Spleen (tissue), 11 donors: ENCODE results near the gene COL11A2. TPM values are rescaled to one million over a fixed set of nuclear protein-coding genes. Genes with fewer than 3 reads are reported as not detected.
"Not testable (repeated sequence)": the region's sequence is repeated elsewhere in the genome, so short reads cannot be mapped to it uniquely, and the experiment has no call there.

ENCODE experiments used
- DNase-seq: peaks from one replicate; pipeline ENCODE4 v3.0.0-alpha.2; 2020
- H3K27ac ChIP-seq, 8 donors: fragments of 200-600 bp; sonication (generic) in 7 of 8; 1 replicate in 4 of 8; 2 replicates in 4 of 8; pipeline versions ENCODE4 v1.5.0 to v1.8.0; 2016 to 2021; ENCODE audit warnings: inconsistent platforms in 4 of 8, mild to moderate bottlenecking in 4 of 8, moderate library complexity in 1 of 8
- H3K27me3 ChIP-seq, 7 donors: fragments of 200-600 bp; sonication (generic) in 6 of 7; replicated peaks in 1 of 7; 1 replicate in 4 of 7; 2 replicates in 3 of 7; pipeline versions ENCODE4 v1.5.0 to v1.8.0; 2016 to 2021; ENCODE audit warnings: inconsistent platforms in 3 of 7, mild to moderate bottlenecking in 1 of 7
- H3K36me3 ChIP-seq, 6 donors: fragments of 200-600 bp; sonication (generic) in 5 of 6; 1 replicate in 4 of 6; 2 replicates in 2 of 6; pipeline versions ENCODE4 v1.5.0 to v1.8.0; 2016 to 2021; ENCODE audit warnings: inconsistent platforms in 2 of 6
- H3K4me1 ChIP-seq, 6 donors: fragments of 200-600 bp; sonication (generic) in 5 of 6; 1 replicate in 3 of 6; 2 replicates in 3 of 6; pipeline versions ENCODE4 v1.5.0 to v1.8.0; 2016 to 2021; ENCODE audit warnings: inconsistent platforms in 3 of 6
- H3K4me3 ChIP-seq, 8 donors: fragments of 200-600 bp; sonication (generic) in 7 of 8; 1 replicate in 4 of 8; 2 replicates in 4 of 8; pipeline versions ENCODE4 v1.5.0 to v1.8.0; 2016 to 2021; ENCODE audit warnings: inconsistent platforms in 4 of 8, mild to moderate bottlenecking in 4 of 8, moderate library complexity in 2 of 8
- H3K9me3 ChIP-seq, 8 donors: fragments of 200-600 bp; sonication (generic) in 7 of 8; 1 replicate in 4 of 8; 2 replicates in 4 of 8; pipeline versions ENCODE4 v1.5.0 to v1.8.0; 2016 to 2021; ENCODE audit warnings: inconsistent platforms in 4 of 8
- POLR2A ChIP-seq, 3 donors: fragments of 450-650 bp; IDR thresholded peaks; one replicate each; pipeline ENCODE4 v1.5.1; 2017; ENCODE audit warnings: antibody characterized with exemption in 3 of 3, mild to moderate bottlenecking in 1 of 3
- POLR2AphosphoS5 ChIP-seq, 3 donors: sonication (generic); formaldehyde crosslinking; IDR thresholded peaks; one replicate each; pipeline ENCODE4 v1.5.1; 2017; ENCODE audit warnings: antibody characterized with exemption in 3 of 3
- WGBS, 5 donors: extraction: QIAGEN DNeasy Blood & Tissue Kit in 3 of 5; methylation state at CpG; one replicate each; pipeline versions ENCODE4 v1.1.5 to v1.1.7; 2013 to 2018; 5-methylcytosine and 5-hydroxymethylcytosine counted together
- intact Hi-C: fragments of 100-400 bp; cut with DNase I; formaldehyde crosslinking; loops from one replicate; pipeline ENCODE4 v1.15.0; 2023; ENCODE audit warnings: low total_unique reads
- polyA plus RNA-seq, 3 donors: library from polyadenylated mRNA; stranded (reverse); fragments of 200-250 nt; gene quantifications; one replicate each; pipeline ENCODE4 v1.2.1, GENCODE V29; 2013
- total RNA-seq, 7 donors: library from RNA; depleted of rRNA in 3 of 7; stranded (reverse); fragments of >200 nt in 3 of 7; fragmentation: NEBNext Ultra II Directional in 4 of 7; extraction: Animal tissue kit (Norgen Biotek cat#: 25700) in 4 of 7; gene quantifications; one replicate each; pipeline versions ENCODE4 v1.1.0 to v1.2.1, GENCODE V29; 2016 to 2021
- TF ChIP-seq, protein P1 (sequence below), 11 experiments: fragments of 200-600 bp in 7 of 11; fragments of 450-650 bp in 4 of 11; sonication (generic) in 4 of 11; IDR thresholded peaks in 8 of 11; conservative IDR thresholded peaks in 3 of 11; 1 replicate in 7 of 11; 2 replicates in 4 of 11; pipeline versions ENCODE4 v1.4.0 to v1.8.0; 2016 to 2021; ENCODE audit warnings: antibody characterized with exemption in 11 of 11, inconsistent platforms in 4 of 11, mild to moderate bottlenecking in 1 of 11
- donor health status: healthy with polysubstance abuse.
- donor health status: DM: no; HTN: no; CAD: no; lungs with moderate emphysema.
- donor health status: DM: no; HTN: no; CAD: no.
- donor health status: Bipolar disorder and iron deficiency.
- donor health status: healthy.
- donor health status: DM: no; HTN: no; CAD: no.
- donor health status: DM: yes; HTN: yes; CAD: no.

COL11A2 gene
- total and polyA plus RNA-seq, 10 donors: 0.68 to 2.4 (median 1.3) TPM

DNA sequence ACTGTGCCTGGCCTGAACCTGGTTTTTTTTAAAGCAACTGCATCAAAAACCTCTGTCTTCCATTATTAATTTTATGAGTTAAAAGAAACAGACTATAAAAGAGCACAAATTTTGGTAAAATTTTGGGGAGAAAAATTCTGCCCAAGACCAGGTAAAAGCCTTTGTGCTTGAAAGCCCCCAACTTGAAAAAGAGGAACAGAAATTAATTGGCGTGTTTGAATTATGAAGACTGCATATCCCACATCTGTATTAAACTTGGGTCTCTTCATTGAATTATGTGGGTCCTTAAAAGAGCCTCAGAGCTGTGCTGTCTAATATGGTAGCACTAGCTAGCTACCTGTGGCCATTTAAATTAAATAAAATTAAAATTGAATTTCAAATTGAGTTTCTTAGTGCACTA, 41.2 kb downstream of the COL11A2 start:
- H3K4me3 ChIP-seq: no peak overlapping the region
- H3K27ac ChIP-seq: no peak overlapping the region
- no peak for TF ChIP-seq POLR2AphosphoS5 (IDR thresholded peaks at IDR 0.05)
- TF ChIP-seq, protein P1, sequence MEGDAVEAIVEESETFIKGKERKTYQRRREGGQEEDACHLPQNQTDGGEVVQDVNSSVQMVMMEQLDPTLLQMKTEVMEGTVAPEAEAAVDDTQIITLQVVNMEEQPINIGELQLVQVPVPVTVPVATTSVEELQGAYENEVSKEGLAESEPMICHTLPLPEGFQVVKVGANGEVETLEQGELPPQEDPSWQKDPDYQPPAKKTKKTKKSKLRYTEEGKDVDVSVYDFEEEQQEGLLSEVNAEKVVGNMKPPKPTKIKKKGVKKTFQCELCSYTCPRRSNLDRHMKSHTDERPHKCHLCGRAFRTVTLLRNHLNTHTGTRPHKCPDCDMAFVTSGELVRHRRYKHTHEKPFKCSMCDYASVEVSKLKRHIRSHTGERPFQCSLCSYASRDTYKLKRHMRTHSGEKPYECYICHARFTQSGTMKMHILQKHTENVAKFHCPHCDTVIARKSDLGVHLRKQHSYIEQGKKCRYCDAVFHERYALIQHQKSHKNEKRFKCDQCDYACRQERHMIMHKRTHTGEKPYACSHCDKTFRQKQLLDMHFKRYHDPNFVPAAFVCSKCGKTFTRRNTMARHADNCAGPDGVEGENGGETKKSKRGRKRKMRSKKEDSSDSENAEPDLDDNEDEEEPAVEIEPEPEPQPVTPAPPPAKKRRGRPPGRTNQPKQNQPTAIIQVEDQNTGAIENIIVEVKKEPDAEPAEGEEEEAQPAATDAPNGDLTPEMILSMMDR (IDR thresholded peaks at IDR 0.05 in 8 of 11, conservative IDR thresholded peaks at IDR 0.05 in 3 of 11): no peak
- TF ChIP-seq POLR2A (IDR thresholded peaks at IDR 0.05): no peak
- H3K4me1 ChIP-seq: peaks cover 0 to 5% (median 0%) of the 10 kb centered on the region in 6 donors
- no peaks in the 10 kb centered on the region for H3K36me3 ChIP-seq
- H3K27me3 ChIP-seq: peaks cover 0 to 12% (median 0%) of the 10 kb centered on the region in 7 donors
- intact Hi-C loops: no loop called here
- no peak for DNase-seq
- peaks cover 0 to 23% (median 20%) of the 10 kb centered on the region in 8 donors for H3K9me3 ChIP-seq
- WGBS, 5 donors: 50 to 80% (median 73%) methylated on average over 1 of the region's 1 CpG

DNA sequence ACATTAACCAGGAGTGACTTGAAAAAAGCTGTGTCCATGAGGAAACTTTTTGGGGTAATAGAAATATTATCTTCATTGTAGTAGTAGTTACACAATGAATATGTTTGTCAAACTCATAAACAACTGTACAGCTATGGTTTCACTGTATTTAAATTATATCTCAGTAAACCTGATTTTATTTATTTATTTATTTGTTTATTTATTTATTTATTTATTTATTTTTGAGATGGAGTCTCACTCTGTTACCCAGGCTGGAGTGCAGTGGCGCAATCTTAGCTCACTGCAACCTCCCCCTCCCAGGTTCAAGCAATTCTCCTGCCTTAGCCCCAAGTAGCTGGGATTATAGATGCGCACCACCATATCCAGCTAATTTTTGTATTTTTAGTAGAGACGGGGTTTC, 41.7 kb downstream of the COL11A2 start:
- Histone ChIP-seq H3K27me3 (peaks cover 0 to 12% (median 0%) of the 10 kb centered on the region in 7 donors), H3K9me3 (peaks cover 0 to 23% (median 20%) of the 10 kb centered on the region in 8 donors)
- WGBS, 5 donors: 75 to 97% (median 92%) methylated on average over 3 of the region's 3 CpGs
- DNase-seq, H3K36me3 ChIP-seq, H3K4me3 ChIP-seq, H3K4me1 ChIP-seq, intact Hi-C loops, H3K27ac ChIP-seq: not testable (repeated sequence)

DNA sequence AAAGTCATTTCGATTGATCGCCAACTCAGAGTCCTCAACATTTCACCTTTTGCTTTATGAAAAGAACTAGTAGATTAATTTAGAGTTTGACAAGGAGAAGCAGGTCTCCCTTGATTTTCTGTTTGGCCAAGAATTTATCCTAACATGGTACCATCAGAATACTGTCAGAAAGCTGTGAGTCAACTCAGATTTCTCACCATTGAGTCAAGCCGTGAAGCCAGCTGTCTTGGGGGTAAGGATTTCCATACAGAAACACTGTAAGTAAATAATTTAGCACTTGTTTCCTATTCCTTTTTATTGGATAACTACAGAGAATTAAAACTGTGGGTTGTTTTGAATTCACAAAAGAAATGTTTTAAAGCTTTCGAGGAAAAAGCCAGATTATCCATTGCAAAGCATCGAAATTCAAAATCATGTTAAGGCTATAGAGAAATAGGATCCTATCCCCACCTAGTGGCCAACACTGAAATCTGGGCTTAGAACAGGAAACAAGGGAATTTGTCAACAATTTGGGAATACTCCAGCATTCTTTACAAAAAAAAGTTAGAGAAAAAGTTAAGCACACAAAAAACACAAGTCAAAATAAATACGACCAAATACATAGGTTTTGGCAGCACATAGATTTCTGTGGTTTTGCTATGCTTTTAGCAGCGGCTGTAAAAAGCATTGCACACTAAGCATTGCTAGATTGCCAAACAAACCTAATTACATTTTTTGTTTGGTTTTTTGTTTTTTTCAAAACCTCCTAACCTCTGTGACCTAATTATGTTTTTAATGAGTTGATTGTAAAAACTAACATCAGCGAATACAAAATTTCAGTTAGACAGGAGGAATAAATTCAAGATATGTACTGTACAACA, 44.2 kb downstream of the COL11A2 start:
- DNase-seq: no peak
- TF ChIP-seq, protein P1 (IDR thresholded peaks at IDR 0.05 in 8 of 11, conservative IDR thresholded peaks at IDR 0.05 in 3 of 11): peak; percentile 26 to 78 (median 69)
- TF ChIP-seq POLR2A (IDR thresholded peaks at IDR 0.05): no peak
- TF ChIP-seq POLR2AphosphoS5 (IDR thresholded peaks at IDR 0.05): no peak
- Histone ChIP-seq H3K4me3 (no peak overlapping the region), H3K4me1 (peaks cover 0 to 22% (median 7%) of the 10 kb centered on the region in 6 donors), H3K27me3 (peaks cover 0 to 12% (median 0%) of the 10 kb centered on the region in 7 donors), H3K9me3 (peaks cover 0 to 23% (median 19%) of the 10 kb centered on the region in 8 donors), H3K36me3 (no peaks in the 10 kb centered on the region), H3K27ac (no peak overlapping the region)
- 45 to 49% (median 49%) methylated on average over 8 of the region's 8 CpGs for WGBS, 5 donors
- intact Hi-C loops: loop anchor here (10.0 kb wide), 1 partner anchor 133 kb away; no protein-coding TSS in a partner anchor

DNA sequence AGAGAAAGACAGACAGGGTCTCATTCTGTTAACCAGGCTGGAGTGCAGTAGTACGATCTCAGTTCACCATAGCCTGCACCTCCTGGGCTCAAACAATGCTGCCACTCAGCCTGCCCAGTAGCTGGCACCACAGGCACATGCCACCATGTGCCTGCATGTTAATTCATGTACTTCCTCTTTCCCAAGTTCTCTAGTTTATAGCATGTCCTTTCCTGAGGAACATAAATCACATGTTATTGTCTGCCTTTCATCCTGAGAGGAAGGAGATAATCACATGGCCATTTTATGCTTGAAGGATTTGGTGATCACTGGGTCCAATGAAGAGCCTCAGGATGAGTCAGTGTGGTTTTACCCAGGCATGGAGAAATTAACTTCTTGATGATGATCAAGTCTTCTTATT, 47.9 kb downstream of the COL11A2 start:
- Histone ChIP-seq H3K9me3 (no peaks in the 10 kb centered on the region), H3K36me3 (no peaks in the 10 kb centered on the region), H3K27ac (no peak overlapping the region), H3K4me3 (no peak overlapping the region), H3K27me3 (peaks cover 0 to 6% (median 0%) of the 10 kb centered on the region in 7 donors), H3K4me1 (peaks cover 0 to 35% (median 9%) of the 10 kb centered on the region in 6 donors)
- no peak for DNase-seq
- intact Hi-C loops: loop anchor here (10.0 kb wide), 1 partner anchor 130 kb away; no protein-coding TSS in a partner anchor
- no peak for TF ChIP-seq POLR2AphosphoS5 (IDR thresholded peaks at IDR 0.05)
- no peak for TF ChIP-seq POLR2A (IDR thresholded peaks at IDR 0.05)
- TF ChIP-seq, protein P1 (IDR thresholded peaks at IDR 0.05 in 8 of 11, conservative IDR thresholded peaks at IDR 0.05 in 3 of 11): no peak
- 0 to 17% (median 5%) methylated on average over 1 of the region's 1 CpG for WGBS, 5 donors
